ENCODE results near the gene TNFRSF1B.

DNA sequence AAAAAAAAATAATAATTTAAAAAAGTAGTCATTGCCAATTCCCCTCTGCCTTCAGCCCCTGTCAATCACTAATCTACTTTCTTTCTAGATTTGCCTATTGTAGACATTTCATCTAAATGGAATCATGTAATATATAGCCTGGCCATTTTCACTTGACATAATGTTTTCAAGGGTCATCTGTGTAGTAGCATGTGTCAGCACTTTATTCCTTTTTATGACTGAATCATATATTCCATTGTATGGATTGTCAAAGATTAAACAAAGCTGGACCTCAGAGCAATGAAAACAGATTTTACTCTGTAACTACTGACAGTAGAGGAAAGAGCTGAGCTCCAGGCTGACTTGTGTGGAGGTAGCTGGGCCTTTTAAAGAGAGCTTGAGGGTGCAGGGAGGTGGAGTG is 78.9 kb downstream of the TNFRSF1B start:
- no peak for TF ChIP-seq POLR2A (IDR thresholded peaks at IDR 0.05)
- TF ChIP-seq, protein P1, sequence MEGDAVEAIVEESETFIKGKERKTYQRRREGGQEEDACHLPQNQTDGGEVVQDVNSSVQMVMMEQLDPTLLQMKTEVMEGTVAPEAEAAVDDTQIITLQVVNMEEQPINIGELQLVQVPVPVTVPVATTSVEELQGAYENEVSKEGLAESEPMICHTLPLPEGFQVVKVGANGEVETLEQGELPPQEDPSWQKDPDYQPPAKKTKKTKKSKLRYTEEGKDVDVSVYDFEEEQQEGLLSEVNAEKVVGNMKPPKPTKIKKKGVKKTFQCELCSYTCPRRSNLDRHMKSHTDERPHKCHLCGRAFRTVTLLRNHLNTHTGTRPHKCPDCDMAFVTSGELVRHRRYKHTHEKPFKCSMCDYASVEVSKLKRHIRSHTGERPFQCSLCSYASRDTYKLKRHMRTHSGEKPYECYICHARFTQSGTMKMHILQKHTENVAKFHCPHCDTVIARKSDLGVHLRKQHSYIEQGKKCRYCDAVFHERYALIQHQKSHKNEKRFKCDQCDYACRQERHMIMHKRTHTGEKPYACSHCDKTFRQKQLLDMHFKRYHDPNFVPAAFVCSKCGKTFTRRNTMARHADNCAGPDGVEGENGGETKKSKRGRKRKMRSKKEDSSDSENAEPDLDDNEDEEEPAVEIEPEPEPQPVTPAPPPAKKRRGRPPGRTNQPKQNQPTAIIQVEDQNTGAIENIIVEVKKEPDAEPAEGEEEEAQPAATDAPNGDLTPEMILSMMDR (IDR thresholded peaks at IDR 0.05) = no peak
